ENCODE results near the gene GSS. TPM values are rescaled to one million over a fixed set of nuclear protein-coding genes. Genes with fewer than 3 reads are reported as not detected.

Gene GSS
- total and polyA plus RNA-seq, 2 of the 8 experiments (the other 6 are each of a cell fraction or from before 2014, with no cell fraction given), result 34.6 to 43.2 TPM

- TF ChIP-seq CHD7 (IDR thresholded peaks at IDR 0.05; ENCODE audit: insufficient replicate concordance, low read length) (no peak), BCL11A (IDR thresholded peaks at IDR 0.05; ENCODE audit: low read depth in 2 of 2, low read length in 2 of 2) (no peak), KDM4A (IDR thresholded peaks at IDR 0.05; ENCODE audit: low read depth, low read length, severe bottlenecking) (no peak), CHD1 (IDR thresholded peaks at IDR 0.05; ENCODE audit: low read depth, low read length) (no peak), CHD2 (IDR thresholded peaks at IDR 0.05; ENCODE audit: low read length) (no peak), SP2 (IDR thresholded peaks at IDR 0.05; ENCODE audit: low read length) (no peak), ATF2 (IDR thresholded peaks at IDR 0.05; ENCODE audit: low read length) (no peak), SRF (IDR thresholded peaks at IDR 0.05; ENCODE audit: low read depth, low read length) (no peak), YY1 (IDR thresholded peaks at IDR 0.05; ENCODE audit: low read depth, low read length) (no peak), USF2 (IDR thresholded peaks at IDR 0.05; ENCODE audit: low read length) (no peak)
Observed at GRCh38 chr20:34927736-34928135, 27.9 kb downstream of the GSS start (continued).

All from H1 (cell line).